CD8-positive, alpha-beta memory T cell (primary cell): ENCODE measurements around the gene ADAMTS18. TPM values are rescaled to one million over a fixed set of nuclear protein-coding genes. Genes with fewer than 3 reads are reported as not detected.

ENCODE experiments used
- CTCF ChIA-PET: fragments of 350-600 bp; sonication (Branson Sonifier 250); formaldehyde crosslinking; loops from one replicate; lab custom pipeline; 2021; ENCODE audit warnings: antibody characterized with exemption; lab: Charles Lee
- POLR2A ChIA-PET: fragments of 350-600 bp; sonication (Branson Sonifier 250); formaldehyde crosslinking; loops from one replicate; lab custom pipeline; 2021; ENCODE audit warnings: antibody characterized with exemption; lab: Charles Lee
- DNase-seq, 5 donors: peaks; one replicate each; pipeline versions ENCODE4 v3.0.0 to v3.0.0-alpha.2; 2020 to 2022; ENCODE audit warnings: mixed read lengths in 1 of 5
- H3K27ac ChIP-seq: one replicate; pipeline ENCODE4 v1.7.0; 2013; ENCODE audit warnings: low read depth, mild to moderate bottlenecking, low read length, moderate library complexity
- H3K27me3 ChIP-seq: 2 replicates; pipeline ENCODE4 v1.7.0; 2013; ENCODE audit warnings: low read length, mild to moderate bottlenecking; ENCODE audit not compliant: insufficient read depth, poor library complexity, severe bottlenecking
- H3K36me3 ChIP-seq: 2 replicates; pipeline ENCODE4 v1.7.0; 2013; ENCODE audit warnings: mild to moderate bottlenecking, low read length, moderate library complexity; ENCODE audit not compliant: insufficient read depth
- H3K4me1 ChIP-seq: 2 replicates; pipeline ENCODE4 v1.7.0; 2013; ENCODE audit warnings: mild to moderate bottlenecking, low read length, moderate library complexity; ENCODE audit not compliant: insufficient read depth
- H3K4me3 ChIP-seq: 2 replicates; pipeline ENCODE4 v1.7.0; 2013; ENCODE audit warnings: mild to moderate bottlenecking, low read length
- H3K9me3 ChIP-seq: 2 replicates; pipeline ENCODE4 v1.7.0; 2013; ENCODE audit warnings: mild to moderate bottlenecking, low read length
- H3K27ac Mint-ChIP-seq, 8 donors: one replicate each; pipeline ENCODE4 v1.8.0; 2020 to 2021; ENCODE audit warnings: mixed read lengths in 8 of 8, mild to moderate bottlenecking in 6 of 8, inconsistent platforms in 3 of 8, moderate library complexity in 3 of 8
- H3K27me3 Mint-ChIP-seq, 2 donors: one replicate each; pipeline ENCODE4 v1.8.0; 2020 to 2021; ENCODE audit warnings: mixed read lengths in 2 of 2, mild to moderate bottlenecking in 1 of 2, moderate library complexity in 1 of 2
- H3K36me3 Mint-ChIP-seq, 3 donors: one replicate each; pipeline ENCODE4 v1.8.0; 2020 to 2021; ENCODE audit warnings: mixed read lengths in 3 of 3, inconsistent platforms in 1 of 3, mild to moderate bottlenecking in 1 of 3
- H3K4me1 Mint-ChIP-seq, 3 donors: one replicate each; pipeline ENCODE4 v1.8.0; 2020 to 2021; ENCODE audit warnings: mixed read lengths in 3 of 3, inconsistent platforms in 1 of 3, mild to moderate bottlenecking in 1 of 3
- H3K4me3 Mint-ChIP-seq, 7 donors: one replicate each; pipeline ENCODE4 v1.8.0; 2020 to 2021; ENCODE audit warnings: mixed read lengths in 7 of 7, mild to moderate bottlenecking in 6 of 7, moderate library complexity in 4 of 7, inconsistent platforms in 2 of 7
- H3K9me3 Mint-ChIP-seq, 5 donors: one replicate each; pipeline ENCODE4 v1.8.0; 2020 to 2022; ENCODE audit warnings: mixed read lengths in 5 of 5, mild to moderate bottlenecking in 3 of 5, moderate library complexity in 2 of 5, inconsistent platforms in 1 of 5
- polyA plus RNA-seq: library from polyadenylated mRNA; unstranded; fragments of 300-500 nt; fragmentation: Illumina TruSeq; gene quantifications from one replicate; pipeline ENCODE4 v1.2.3, GENCODE V29; 2021
- total RNA-seq, 2 experiments: library from RNA; stranded (reverse); gene quantifications; one replicate each; pipeline ENCODE4 v1.2.3, GENCODE V29; 2021

Gene ADAMTS18
- total and polyA plus RNA-seq, 3 experiments from 2014 or later: not detected

- Mint-ChIP-seq H3K9me3 (peaks cover 0 to 3% (median 0%) of the 10 kb centered on the region in 5 donors), H3K4me3 (no peak overlapping the region), H3K27me3 (peaks cover 0 to 1% of the 10 kb centered on the region in 2 donors), H3K27ac (no peak overlapping the region), H3K36me3 (no peaks in the 10 kb centered on the region), H3K4me1 (no peaks in the 10 kb centered on the region)
- no peaks in the 10 kb centered on the region for H3K36me3 ChIP-seq
- no peak overlapping the region for H3K27ac ChIP-seq
- no peaks in the 10 kb centered on the region for H3K9me3 ChIP-seq
- H3K4me3 ChIP-seq: no peak overlapping the region
- H3K27me3 ChIP-seq: no peaks in the 10 kb centered on the region
- CTCF ChIA-PET: no interaction called here
- POLR2A ChIA-PET: no interaction called here
- DNase-seq: no peak
- no peaks in the 10 kb centered on the region for H3K4me1 ChIP-seq
Measured at GRCh38 chr16:77462894-77463293, 28.1 kb upstream of the ADAMTS18 start.

- CTCF ChIA-PET: no interaction called here
- no peak overlapping the region for H3K27ac ChIP-seq
- H3K4me1 Mint-ChIP-seq: no peaks in the 10 kb centered on the region
- no peaks in the 10 kb centered on the region for H3K36me3 Mint-ChIP-seq
- peaks cover 0 to 2% (median 0%) of the 10 kb centered on the region in 5 donors for H3K9me3 Mint-ChIP-seq
- POLR2A ChIA-PET: no interaction called here
- H3K36me3 ChIP-seq: no peaks in the 10 kb centered on the region
- H3K4me3 Mint-ChIP-seq: no peak overlapping the region
- no peaks in the 10 kb centered on the region for H3K9me3 ChIP-seq
- H3K4me3 ChIP-seq: no peak overlapping the region
- no peaks in the 10 kb centered on the region for H3K27me3 ChIP-seq
- no peak overlapping the region for H3K27ac Mint-ChIP-seq
- no peak for DNase-seq
- H3K4me1 ChIP-seq: no peaks in the 10 kb centered on the region
- no peaks in the 10 kb centered on the region for H3K27me3 Mint-ChIP-seq
Measured at GRCh38 chr16:77459534-77460254, 24.9 kb upstream of the ADAMTS18 start.

- DNase-seq: no peak
- CTCF ChIA-PET: no interaction called here
- Histone ChIP-seq H3K36me3 (no peaks in the 10 kb centered on the region), H3K4me3 (no peak overlapping the region), H3K4me1 (no peaks in the 10 kb centered on the region), H3K27me3 (no peaks in the 10 kb centered on the region), H3K9me3 (no peaks in the 10 kb centered on the region), H3K27ac (no peak overlapping the region)
- POLR2A ChIA-PET: no interaction called here
- Mint-ChIP-seq H3K36me3 (no peaks in the 10 kb centered on the region), H3K9me3 (peaks cover 0 to 4% (median 0%) of the 10 kb centered on the region in 5 donors), H3K4me3 (no peak overlapping the region), H3K27me3 (no peaks in the 10 kb centered on the region), H3K4me1 (no peaks in the 10 kb centered on the region), H3K27ac (no peak overlapping the region)
Measured at GRCh38 chr16:77457046-77457445, 22.2 kb upstream of the ADAMTS18 start.

GRCh38 chr16:77452243-77452642, 17.4 kb upstream of the ADAMTS18 start:
- no peak overlapping the region for H3K4me3 Mint-ChIP-seq
- ChIA-PET POLR2A (no interaction called here), CTCF (no interaction called here)
- H3K27ac Mint-ChIP-seq: no peak overlapping the region
- no peak for DNase-seq
- H3K27me3 Mint-ChIP-seq: peaks cover 0 to 1% of the 10 kb centered on the region in 2 donors
- Histone ChIP-seq H3K27me3 (no peaks in the 10 kb centered on the region), H3K4me1 (no peaks in the 10 kb centered on the region), H3K36me3 (no peaks in the 10 kb centered on the region), H3K4me3 (no peak overlapping the region), H3K9me3 (no peaks in the 10 kb centered on the region), H3K27ac (no peak overlapping the region)
- H3K4me1 Mint-ChIP-seq: no peaks in the 10 kb centered on the region
- peaks cover 0 to 4% (median 3%) of the 10 kb centered on the region in 5 donors for H3K9me3 Mint-ChIP-seq
- H3K36me3 Mint-ChIP-seq: no peaks in the 10 kb centered on the region

GRCh38 chr16:77450790-77451487, 16.1 kb upstream of the ADAMTS18 start:
- no peak overlapping the region for H3K4me3 ChIP-seq
- H3K9me3 Mint-ChIP-seq: peaks cover 0 to 4% (median 3%) of the 10 kb centered on the region in 5 donors
- DNase-seq: no peak
- H3K4me1 ChIP-seq: no peaks in the 10 kb centered on the region
- no peaks in the 10 kb centered on the region for H3K36me3 ChIP-seq
- H3K36me3 Mint-ChIP-seq: no peaks in the 10 kb centered on the region
- no peaks in the 10 kb centered on the region for H3K9me3 ChIP-seq
- CTCF ChIA-PET: no interaction called here
- no peaks in the 10 kb centered on the region for H3K4me1 Mint-ChIP-seq
- H3K27me3 Mint-ChIP-seq: peaks cover 0 to 1% of the 10 kb centered on the region in 2 donors
- no peak overlapping the region for H3K27ac ChIP-seq
- POLR2A ChIA-PET: no interaction called here
- H3K4me3 Mint-ChIP-seq: no peak overlapping the region
- H3K27ac Mint-ChIP-seq: no peak overlapping the region
- H3K27me3 ChIP-seq: no peaks in the 10 kb centered on the region

- peaks cover 0 to 3% (median 0%) of the 10 kb centered on the region in 5 donors for H3K9me3 Mint-ChIP-seq
- H3K4me3 Mint-ChIP-seq: no peak overlapping the region
- H3K9me3 ChIP-seq: no peaks in the 10 kb centered on the region
- no peak overlapping the region for H3K27ac ChIP-seq
- POLR2A ChIA-PET: no interaction called here
- CTCF ChIA-PET: no interaction called here
- no peak overlapping the region for H3K27ac Mint-ChIP-seq
- H3K36me3 Mint-ChIP-seq: no peaks in the 10 kb centered on the region
- H3K4me1 Mint-ChIP-seq: no peaks in the 10 kb centered on the region
- no peak overlapping the region for H3K4me3 ChIP-seq
- no peaks in the 10 kb centered on the region for H3K4me1 ChIP-seq
- no peaks in the 10 kb centered on the region for H3K27me3 ChIP-seq
- no peak for DNase-seq
- no peaks in the 10 kb centered on the region for H3K36me3 ChIP-seq
- peaks cover 0 to 1% of the 10 kb centered on the region in 2 donors for H3K27me3 Mint-ChIP-seq
Measured at GRCh38 chr16:77449208-77449607, 14.4 kb upstream of the ADAMTS18 start.

- CTCF ChIA-PET: no interaction called here
- H3K4me3 ChIP-seq: no peak overlapping the region
- H3K36me3 Mint-ChIP-seq: no peaks in the 10 kb centered on the region
- no peak overlapping the region for H3K27ac Mint-ChIP-seq
- no peak overlapping the region for H3K4me3 Mint-ChIP-seq
- H3K4me1 Mint-ChIP-seq: no peaks in the 10 kb centered on the region
- H3K36me3 ChIP-seq: no peaks in the 10 kb centered on the region
- DNase-seq: no peak
- H3K27ac ChIP-seq: no peak overlapping the region
- peaks cover 3% of the 10 kb centered on the region for H3K27me3 ChIP-seq
- no peaks in the 10 kb centered on the region for H3K9me3 ChIP-seq
- POLR2A ChIA-PET: no interaction called here
- peaks cover 0 to 5% of the 10 kb centered on the region in 2 donors for H3K27me3 Mint-ChIP-seq
- no peaks in the 10 kb centered on the region for H3K4me1 ChIP-seq
- peaks cover 0 to 3% (median 0%) of the 10 kb centered on the region in 5 donors for H3K9me3 Mint-ChIP-seq
Measured at GRCh38 chr16:77445324-77445723, 10.5 kb upstream of the ADAMTS18 start.

GRCh38 chr16:77444147-77444460, 9.3 kb upstream of the ADAMTS18 start:
- Mint-ChIP-seq H3K27me3 (peaks cover 0 to 5% of the 10 kb centered on the region in 2 donors), H3K9me3 (no peaks in the 10 kb centered on the region), H3K36me3 (no peaks in the 10 kb centered on the region), H3K4me1 (no peaks in the 10 kb centered on the region), H3K4me3 (no peak overlapping the region), H3K27ac (no peak overlapping the region)
- Histone ChIP-seq H3K9me3 (no peaks in the 10 kb centered on the region), H3K36me3 (no peaks in the 10 kb centered on the region), H3K4me1 (no peaks in the 10 kb centered on the region), H3K27me3 (peaks cover 3% of the 10 kb centered on the region), H3K27ac (no peak overlapping the region), H3K4me3 (no peak overlapping the region)
- CTCF ChIA-PET: no interaction called here
- no peak for DNase-seq
- POLR2A ChIA-PET: no interaction called here
